Epithelial cell of prostate (primary cell): Measurements from ENCODE around the gene KREMEN1.

Experiments used
- DNase-seq: peaks from one replicate; pipeline ENCODE4 v3.0.0-alpha.2; 2011; ENCODE audit warnings: low read depth, low spot score
- H3K27ac ChIP-seq: fragments of 450-650 bp; 2 replicates; pipeline ENCODE4 v1.5.1; 2017; ENCODE audit warnings: mild to moderate bottlenecking

KREMEN1 gene

DNA sequence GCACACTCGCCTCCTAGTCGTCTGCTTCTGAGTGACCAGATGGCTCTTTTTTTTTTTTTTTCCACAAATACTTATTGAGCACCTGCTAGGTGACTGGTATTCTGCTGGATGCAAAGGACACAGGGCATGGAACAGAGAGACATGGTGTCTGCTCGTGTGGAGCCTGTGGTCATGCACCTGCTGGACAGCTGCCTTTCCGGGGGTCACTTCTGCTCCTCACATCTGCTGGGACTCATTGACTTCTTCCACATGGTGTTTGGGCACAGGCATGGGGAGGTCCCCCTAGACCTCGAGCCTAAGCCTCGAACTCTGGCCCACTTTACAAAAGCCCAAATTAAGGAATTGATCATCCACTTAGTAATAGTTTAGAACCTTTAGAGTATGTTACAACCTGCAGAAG is 93.3 kb downstream of the KREMEN1 start:
- DNase-seq, result no peak
- H3K27ac ChIP-seq, result no peak overlapping the region

DNA sequence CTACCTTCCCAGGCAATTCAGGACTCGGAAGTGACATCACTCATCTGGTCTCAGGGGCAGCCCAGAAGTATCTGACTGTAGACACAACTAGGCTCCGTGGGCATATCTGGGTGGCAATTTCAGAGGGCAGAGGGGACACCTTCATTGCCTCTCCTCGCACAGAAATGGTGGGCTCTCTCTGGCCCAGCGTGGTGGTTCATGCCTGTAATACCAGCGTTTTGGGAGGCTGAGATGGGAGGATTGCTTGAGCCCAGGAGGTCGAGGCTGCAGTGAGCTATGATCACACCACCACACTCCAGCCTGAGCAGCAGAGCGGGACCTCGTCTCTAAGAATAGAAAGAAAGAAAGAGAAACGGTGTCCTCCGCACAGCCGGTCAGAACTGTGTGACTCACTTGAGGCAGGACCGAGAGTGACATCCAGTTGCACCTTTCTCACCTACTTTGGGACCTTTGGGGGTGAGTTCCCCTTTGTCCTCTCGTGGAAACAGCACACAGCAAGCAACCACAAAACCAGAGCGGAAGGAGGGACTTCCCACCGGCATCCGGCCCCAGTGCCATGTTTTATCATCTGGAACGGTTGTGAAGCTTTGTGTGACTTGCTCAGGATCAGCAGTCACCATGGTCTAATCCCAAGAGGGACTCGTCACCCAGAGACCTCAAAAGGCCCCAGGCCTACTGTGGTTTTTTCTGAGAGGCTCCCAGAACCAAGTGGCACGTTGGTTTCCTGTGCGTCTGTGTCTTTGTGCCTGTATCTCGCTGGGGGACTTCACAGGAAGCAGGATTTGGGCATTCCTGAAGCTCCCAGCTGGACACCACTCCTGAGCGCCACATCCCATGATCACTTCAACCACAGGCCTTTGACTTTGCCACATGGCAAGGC is 94.4 kb downstream of the KREMEN1 start:
- no peak overlapping the region for H3K27ac ChIP-seq
- DNase-seq, result no peak

DNA sequence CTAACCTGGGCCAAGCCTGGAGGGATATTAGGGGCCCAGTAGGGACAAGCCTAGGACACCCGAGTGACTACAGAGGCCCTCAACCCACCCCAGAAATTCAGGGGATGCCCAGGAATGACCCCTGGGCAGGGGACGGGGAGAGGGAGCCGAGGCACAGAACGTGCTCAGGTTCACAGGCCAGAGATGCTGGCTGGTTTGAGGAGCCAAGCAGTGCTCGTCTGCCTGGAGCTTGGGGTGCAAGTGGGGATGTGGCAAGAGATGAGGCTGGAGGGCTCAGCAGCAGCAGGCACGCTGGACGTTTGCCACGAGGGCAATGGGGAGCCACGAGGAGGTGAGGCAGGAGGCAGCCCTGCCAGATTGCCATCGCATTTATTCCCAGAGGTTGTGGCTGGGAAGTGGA is 98.9 kb downstream of the KREMEN1 start:
- no peak for DNase-seq
- no peak overlapping the region for H3K27ac ChIP-seq

DNA sequence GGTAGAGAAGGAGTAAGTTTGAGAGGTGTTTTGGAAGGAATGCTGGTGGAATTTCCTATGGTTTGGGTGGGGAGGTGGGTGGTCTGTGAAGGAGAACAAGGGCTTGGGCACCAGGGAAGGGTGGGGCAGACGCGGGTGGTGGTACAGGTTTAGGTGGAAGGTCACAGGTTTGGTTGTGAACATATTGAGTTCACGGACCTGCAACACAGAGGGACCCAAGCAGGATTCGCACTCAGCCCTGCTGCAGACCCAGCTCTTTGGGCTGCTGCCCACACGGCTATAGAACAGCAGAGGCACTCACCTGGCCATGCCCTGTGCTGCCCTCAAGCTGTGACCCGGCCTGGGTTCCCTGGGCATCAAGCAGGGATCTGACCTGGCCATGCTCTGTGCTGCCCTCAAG is 99.4 kb downstream of the KREMEN1 start:
- no peak overlapping the region for H3K27ac ChIP-seq
- no peak for DNase-seq

DNA sequence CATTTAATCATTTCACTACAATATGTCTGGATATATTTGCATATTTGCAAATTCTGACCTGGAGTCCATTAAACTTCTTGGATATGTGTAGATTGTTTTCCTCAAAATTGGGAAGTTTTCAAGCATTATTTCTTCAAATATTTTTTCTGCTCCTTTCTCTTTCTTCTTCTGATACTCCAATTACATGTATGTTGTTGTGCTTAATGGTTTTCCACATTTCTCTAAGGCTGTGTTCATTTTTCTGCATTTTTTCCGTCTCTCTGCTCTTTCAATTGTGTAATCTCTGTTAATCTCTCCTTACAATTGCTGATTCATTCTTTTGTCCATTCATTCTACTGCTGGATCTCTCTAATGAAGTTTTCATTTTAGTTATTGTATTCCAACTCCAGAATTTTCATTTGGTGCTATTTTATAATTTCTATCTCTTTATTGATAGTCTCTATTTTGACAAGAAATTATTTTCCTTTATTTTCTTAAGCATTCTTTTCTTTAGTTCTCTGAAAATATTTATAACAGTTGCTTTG is 102.5 kb downstream of the KREMEN1 start:
- DNase-seq, result no peak

DNA sequence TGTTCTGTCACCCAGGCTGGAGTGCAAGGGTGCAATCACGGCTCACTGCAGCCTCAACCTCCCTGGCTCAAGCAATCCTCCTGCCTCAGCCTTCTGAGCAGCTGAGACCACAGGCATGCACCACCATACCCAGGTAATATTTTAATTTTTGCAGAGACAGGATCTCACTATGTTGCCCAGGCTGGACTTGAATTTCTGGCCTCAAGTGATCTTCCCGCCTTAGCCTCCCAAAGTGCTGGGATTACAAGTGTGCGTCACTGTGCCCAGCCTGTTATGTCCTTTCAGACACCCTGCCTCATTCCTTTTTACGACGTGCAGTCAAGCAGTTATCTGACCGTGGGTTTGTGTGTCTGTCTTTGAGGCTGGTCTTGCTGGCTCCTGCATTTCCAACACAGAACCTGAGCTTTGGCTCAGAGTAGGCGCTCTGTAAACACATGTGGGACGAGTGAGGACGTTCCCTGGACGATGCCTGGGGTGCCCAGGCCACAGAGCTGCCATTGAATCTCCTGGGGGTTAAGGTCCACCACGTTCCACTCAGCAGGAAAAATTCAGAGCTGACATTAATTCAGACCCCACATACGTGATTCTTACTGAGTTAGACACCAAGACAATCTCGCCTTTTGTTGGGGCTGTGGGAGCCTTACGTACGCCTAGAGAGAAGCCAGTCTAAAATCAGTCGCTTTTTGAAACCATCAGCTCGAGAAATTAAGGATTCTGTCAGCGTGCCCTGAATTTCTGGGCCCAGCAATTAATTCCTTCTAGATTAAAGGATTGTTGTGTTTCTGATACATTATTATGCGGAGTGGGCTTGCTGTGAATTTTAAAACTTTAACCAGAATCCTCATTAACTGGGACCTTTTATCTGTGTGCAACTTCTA is 111.4 kb downstream of the KREMEN1 start:
- H3K27ac ChIP-seq, result no peak overlapping the region

More for the DNA sequence above, 102.5 kb downstream of the KREMEN1 start:
- H3K27ac ChIP-seq, result no peak overlapping the region

DNA sequence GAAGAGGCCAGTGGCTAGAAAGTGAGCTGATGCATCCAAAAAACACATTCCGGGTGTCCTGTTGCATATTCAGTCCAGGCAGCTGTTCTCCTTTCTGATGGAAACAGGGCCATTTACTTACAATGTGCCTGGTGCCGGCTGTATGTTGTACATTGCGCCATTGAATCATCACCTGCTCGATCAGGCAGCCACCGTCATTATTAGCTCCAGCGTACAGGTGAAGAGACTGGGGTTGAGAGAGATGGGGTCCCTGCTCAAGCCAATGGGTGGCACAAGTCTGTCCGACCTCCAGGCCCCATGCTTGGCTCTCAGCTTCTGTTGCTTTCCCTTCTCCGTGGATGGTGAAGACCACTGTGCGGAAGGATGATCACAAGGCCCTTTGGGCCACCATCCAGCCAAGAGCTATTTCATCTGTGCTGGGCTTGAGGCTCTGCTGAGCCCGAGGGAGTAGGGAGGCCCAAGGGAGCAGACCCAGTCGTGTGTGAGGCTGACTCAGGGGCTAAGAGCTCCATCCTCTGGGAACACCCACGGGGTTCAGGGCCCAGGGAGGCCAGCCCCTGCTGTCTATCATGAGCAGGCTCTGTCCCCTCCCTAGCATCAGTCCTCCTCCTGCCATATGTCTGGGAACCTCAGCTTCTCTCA is 112.1 kb downstream of the KREMEN1 start:
- no peak for DNase-seq
- no peak overlapping the region for H3K27ac ChIP-seq

More for the DNA sequence above, 111.4 kb downstream of the KREMEN1 start:
- no peak for DNase-seq

DNA sequence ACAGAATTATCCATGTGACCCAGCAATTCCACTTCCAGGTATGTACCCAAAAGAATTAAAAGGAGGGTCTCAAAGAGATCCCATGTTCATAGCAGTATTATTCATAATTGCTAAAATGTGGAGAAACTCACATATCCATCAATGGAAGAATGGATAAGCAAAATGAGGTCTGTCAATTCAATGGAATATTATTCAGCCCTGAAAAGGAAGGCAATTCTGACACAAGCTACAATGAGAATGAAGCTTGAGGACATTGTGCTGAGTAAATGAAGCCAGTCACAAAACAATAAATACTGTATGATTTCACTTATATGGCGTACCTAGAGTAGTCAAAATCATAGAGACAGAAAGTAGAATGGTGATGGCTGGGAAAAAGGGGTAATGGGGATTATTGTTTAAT is 113.5 kb downstream of the KREMEN1 start:
- no peak for DNase-seq
- H3K27ac ChIP-seq, result no peak overlapping the region

DNA sequence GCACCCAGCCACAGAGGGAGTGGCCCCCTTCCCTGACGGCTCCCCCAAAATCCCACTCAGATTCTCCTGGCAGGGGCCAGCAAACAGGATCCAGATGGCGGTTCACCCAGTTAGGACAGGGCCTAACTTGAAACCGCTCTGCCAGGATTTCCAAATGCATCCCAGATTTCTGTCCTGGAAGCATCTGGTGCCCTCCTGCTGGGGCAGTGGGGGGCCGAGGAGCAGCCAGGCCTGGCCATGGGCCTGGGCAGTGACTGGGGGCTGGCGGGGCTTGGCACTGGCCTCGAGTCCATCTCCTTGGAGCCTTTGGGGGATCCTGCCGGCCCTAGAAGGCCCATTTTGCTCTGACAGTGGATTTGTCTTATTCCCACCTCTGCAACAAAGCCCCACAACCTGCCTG is 115.0 kb downstream of the KREMEN1 start:
- DNase-seq, result no peak
- no peak overlapping the region for H3K27ac ChIP-seq

DNA sequence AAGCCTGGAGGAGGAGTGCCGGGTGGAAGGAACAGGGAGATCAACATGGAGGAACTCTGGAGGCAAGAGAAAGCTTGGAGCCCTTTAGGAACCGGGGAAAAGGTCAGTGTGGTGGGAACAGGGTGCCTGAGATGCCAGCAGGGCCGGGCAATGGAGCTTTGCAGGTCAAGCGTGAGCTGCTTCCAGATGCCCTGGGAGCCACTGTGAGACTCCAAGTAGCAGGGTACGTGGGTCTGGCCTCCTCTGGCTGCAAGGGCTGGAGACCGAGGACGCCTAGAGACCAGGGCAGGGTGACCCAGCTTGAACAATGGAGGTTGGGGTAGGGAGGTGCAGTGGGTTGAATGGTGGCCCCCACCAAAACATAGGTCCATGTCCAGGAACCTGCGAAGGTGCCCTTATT is 117.2 kb downstream of the KREMEN1 start:
- H3K27ac ChIP-seq, result no peak overlapping the region
- no peak for DNase-seq

DNA sequence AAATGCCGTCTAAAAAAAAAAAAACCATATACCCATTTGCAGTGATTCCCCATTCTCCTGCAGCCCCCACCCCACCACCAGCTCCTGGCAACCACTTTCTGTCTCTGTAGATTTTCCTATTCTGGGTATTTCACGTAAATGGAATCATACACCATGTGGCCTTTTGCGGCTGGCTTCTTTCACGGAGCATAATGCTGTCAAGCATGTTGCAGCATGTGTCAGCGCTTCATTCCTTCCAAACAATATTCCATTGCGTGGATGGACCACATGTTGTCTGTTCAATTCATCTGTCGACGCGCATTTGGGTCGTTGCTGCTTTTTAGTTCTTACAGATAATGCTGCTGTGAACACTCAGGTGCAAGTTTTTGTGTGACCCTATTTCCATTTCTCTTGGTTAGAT is 118.1 kb downstream of the KREMEN1 start:
- no peak for DNase-seq
- H3K27ac ChIP-seq, result no peak overlapping the region

DNA sequence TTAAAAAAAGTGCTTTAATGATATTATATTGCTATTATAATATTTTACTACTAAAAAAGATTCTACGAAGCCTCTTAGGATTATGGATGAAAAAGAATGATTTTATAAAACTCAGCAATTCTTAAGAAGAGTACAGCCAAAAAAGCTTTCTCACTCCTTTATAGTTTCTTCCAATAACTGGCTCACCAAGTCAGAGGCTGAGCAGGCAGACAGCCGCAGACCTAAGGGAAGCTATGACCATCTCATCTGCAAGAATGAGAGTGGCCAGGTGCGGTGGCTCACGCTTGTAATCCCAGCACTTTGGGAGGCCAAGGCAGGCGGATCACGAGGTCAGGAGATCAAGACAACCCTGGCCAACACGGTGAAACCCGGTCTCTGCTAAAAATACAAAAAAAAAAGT is 120.2 kb downstream of the KREMEN1 start:
- DNase-seq, result no peak
- H3K27ac ChIP-seq, result no peak overlapping the region

DNA sequence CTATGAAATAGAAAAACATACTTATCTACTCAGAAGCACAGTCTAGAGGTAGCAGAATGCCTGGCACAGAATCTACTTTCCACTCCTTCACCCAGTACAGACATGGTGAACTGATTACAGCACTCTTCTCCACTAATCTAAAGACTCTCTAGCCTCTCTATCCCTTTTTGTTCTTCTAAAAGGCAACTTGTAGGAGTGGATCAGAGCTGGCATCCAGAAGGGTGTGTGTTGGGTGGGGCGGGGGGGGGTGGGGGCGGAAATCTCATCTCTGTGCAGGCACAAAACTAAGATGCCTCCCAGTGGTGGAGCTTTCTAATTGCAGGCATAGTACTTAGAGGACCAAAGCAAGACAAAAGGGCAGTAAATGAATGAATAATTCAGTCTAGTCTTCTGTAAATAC is 121.3 kb downstream of the KREMEN1 start:
- DNase-seq, result no peak
- no peak overlapping the region for H3K27ac ChIP-seq

DNA sequence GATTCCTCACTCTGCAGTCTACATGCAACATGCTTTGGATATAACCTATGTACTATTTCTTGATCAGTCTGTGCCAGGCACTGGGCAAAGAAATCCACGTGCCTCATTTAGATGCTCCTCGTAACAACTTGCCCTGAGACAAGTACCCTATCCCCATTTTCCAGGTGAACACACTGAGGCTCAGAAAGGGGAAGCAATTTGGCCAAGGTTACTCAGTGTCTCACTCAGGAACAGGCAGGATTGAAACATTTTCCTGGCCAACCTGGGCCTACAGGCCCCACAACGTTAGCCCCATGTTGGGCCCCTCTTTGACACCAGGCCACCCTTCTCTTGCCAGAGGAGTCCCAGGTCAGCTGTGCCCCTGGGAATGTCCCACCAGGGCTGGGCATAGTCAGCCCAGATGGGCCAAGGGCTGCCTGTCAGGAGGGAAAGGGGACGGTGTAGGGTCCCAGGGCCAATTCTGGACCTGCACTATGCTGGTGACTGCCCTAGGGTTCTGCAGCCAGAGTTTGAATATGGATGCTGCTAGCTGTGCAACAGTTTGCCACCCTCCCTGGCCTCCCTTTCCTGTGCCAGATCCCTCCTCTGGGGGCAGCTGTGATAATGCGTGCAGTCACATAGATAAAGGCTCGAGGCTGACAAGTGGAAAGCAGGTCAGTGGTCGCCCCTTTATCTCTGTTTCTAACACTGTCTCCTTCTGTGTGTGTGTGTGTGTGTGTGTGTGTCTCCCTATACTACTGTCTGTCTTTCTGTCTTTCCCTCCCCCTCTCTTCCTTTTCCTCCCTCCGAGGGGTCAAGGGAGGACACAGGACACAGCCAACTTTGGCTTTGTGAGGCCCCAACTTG is 122.5 kb downstream of the KREMEN1 start:
- DNase-seq, result no peak
- H3K27ac ChIP-seq, result no peak overlapping the region

DNA sequence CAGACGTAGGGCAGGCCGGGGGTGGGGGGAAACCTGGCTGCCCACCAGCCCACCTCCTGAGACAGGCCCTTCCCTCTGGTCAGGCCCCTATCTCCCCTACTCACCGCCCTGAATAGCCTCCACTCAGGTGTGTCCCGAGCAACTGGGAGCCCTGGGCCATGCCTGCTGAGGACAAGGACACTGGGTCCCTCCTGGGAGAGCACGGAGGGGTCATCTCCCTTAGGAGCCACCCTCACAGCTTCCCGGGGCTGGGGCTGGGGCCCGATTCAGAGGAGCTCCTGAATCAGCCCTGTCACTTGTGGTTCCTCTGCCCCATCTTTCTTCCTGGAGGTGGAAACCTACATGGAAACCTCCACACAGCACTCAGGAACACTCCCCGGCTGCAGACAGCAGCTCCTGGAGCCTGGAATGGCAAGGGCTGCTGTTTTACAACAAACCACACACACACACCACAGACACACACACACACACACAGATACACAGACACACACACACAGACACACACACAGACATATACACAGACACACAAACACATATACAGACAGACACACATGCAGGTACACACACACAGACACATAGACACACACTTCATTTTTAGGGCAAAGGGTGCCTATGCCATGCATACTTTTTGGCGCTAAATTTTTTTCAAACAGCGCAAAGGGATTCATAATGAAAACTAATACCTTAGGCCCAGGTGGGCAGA is 123.3 kb downstream of the KREMEN1 start:
- DNase-seq, result no peak
- no peak overlapping the region for H3K27ac ChIP-seq

DNA sequence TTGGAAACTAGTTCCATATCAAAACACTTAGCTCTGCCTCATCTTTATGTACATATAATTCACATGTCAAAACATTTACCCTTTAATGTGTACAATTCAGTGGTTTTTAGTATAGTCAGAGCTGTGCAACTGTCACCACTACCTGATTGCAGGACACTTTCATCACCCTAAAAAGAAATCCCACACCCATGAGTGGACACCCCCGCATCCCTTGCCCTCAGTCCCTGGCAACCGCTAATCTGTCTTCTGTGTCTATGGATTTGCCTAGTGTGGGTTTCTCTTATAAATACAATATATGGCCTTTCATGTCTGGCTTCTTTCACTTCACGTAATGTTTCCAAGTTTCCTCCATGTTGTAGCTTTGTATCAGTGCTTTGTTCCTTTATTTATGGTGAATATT is 124.3 kb downstream of the KREMEN1 start:
- no peak for DNase-seq
- H3K27ac ChIP-seq, result no peak overlapping the region

DNA sequence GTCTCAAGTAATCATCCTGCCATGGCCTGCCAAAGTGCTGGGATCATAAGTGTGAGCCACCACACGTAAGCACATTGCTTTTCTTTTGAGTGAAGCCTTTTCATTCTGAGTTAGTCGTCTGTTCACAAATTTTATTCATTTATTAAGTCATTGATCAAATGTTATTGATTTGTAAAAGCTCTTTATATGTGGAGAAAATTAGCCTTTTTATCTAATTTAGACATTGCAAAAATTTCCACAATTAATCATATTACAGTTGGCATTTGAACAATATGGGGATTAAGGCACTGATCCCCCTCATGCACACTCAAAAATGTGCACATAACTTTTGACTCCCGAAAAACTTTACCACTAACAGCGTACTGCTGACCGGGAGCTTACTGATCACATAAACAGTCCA is 125.4 kb downstream of the KREMEN1 start:
- no peak overlapping the region for H3K27ac ChIP-seq
- no peak for DNase-seq

DNA sequence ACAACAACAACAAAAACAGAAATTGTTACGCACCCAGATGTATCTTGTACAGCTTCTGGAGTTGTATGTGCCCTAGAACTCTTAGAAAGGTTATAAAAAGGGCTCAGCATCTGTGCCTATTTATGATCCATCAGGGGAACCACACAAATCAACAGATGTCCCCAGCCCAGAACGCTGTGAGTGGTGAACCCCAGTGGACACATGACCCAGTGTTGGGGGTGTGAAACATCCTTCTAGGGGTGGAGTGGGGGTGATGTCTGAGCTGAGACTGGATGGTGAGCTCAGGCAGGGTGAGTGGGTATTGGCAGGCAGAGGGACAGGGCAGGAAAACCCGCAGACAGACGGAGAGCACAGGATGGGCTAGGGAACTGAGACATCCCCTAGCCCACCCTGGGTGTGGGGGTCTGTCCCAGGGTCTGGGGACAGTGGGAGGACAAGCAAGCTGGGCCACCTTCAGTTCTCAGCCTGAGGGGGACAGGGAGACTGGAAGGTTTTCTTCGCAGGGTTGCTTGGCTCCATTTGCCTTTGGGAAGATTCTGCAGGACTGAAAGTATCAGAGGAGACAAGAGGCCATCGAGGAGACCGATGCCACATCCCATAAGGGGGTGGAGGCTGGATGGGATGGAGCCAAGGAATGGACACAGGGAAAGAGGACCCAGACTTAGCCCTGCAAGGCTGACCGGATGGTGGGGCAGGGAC is 127.0 kb downstream of the KREMEN1 start:
- DNase-seq, result no peak
- H3K27ac ChIP-seq, result no peak overlapping the region

DNA sequence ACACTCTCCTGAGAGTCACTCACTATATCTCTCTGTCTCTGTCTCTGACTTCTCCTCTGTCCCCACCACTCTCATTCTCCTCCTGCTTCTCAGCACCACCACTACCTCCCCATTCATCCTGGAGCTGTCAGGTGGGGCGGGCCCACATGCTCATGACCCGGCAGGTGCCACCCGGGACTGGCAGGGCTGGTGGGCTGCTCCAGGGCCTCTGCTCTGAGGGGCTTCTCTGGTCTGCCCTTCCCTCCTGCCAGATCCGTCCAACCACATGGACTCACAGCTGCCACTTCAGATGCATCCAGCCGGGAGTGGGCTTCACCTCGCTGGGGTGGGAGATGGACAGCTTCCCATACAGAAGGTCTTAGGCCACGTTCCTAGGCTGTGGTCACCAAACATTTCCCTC is 128.1 kb downstream of the KREMEN1 start:
- no peak overlapping the region for H3K27ac ChIP-seq
- no peak for DNase-seq
